Lower leg skin (tissue), 3 donors: ENCODE data around the gene CEP57.
"Not testable (repeated sequence)": the region's sequence is repeated elsewhere in the genome, so short reads cannot be mapped to it uniquely, and the experiment has no call there.

ENCODE experiments used
- POLR2A ChIP-seq, 2 donors: fragments of 450-650 bp; IDR thresholded peaks; one replicate each; pipeline ENCODE4 v1.6.1; 2016 to 2017; ENCODE audit warnings: antibody characterized with exemption in 2 of 2, mild to moderate bottlenecking in 1 of 2, moderate library complexity in 1 of 2
- TF ChIP-seq, protein P1 (sequence below), 3 donors: fragments of 450-650 bp; IDR thresholded peaks; one replicate each; pipeline ENCODE4 v1.5.1; 2016; ENCODE audit warnings: antibody characterized with exemption in 3 of 3, mild to moderate bottlenecking in 3 of 3, moderate library complexity in 2 of 3

DNA sequence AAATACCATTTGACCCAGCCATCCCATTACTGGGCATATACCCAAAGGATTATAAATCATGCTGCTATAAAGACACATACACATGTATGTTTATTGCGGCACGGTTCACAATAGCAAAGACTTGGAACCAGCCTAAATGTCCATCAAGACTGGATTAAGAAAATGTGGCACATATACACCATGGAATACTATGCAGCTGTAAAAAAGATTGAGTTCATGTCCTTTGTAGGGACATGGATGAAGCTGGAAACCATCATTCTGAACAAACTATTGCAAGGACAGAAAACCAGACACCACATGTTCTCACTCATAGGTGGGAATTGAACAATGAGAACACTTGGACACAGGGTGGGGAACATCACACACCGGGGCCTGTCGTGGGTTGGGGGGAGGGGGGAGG is 20.8 kb downstream of the CEP57 start:
- TF ChIP-seq, protein P1, sequence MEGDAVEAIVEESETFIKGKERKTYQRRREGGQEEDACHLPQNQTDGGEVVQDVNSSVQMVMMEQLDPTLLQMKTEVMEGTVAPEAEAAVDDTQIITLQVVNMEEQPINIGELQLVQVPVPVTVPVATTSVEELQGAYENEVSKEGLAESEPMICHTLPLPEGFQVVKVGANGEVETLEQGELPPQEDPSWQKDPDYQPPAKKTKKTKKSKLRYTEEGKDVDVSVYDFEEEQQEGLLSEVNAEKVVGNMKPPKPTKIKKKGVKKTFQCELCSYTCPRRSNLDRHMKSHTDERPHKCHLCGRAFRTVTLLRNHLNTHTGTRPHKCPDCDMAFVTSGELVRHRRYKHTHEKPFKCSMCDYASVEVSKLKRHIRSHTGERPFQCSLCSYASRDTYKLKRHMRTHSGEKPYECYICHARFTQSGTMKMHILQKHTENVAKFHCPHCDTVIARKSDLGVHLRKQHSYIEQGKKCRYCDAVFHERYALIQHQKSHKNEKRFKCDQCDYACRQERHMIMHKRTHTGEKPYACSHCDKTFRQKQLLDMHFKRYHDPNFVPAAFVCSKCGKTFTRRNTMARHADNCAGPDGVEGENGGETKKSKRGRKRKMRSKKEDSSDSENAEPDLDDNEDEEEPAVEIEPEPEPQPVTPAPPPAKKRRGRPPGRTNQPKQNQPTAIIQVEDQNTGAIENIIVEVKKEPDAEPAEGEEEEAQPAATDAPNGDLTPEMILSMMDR (IDR thresholded peaks at IDR 0.05): not testable (repeated sequence)
- not testable (repeated sequence) for TF ChIP-seq POLR2A (IDR thresholded peaks at IDR 0.05)
